ENCODE measurements around the gene EFCC1.
"Not testable (repeated sequence)": the region's sequence is repeated elsewhere in the genome, so short reads cannot be mapped to it uniquely, and the experiment has no call there.

The EFCC1 gene

GRCh38 chr3:129087138-129087702 is 86.1 kb downstream of the EFCC1 start:
- Histone ChIP-seq H3K9me3 (ENCODE audit: control insufficient read depth, insufficient read depth, low read length) (no peaks in the 10 kb centered on the region), H3K27ac (ENCODE audit: low read depth, low read length) (no peak overlapping the region), H3K9me2 (replicated peaks; ENCODE audit: control insufficient read depth, low read length) (no peaks in the 10 kb centered on the region), H3K79me2 (ENCODE audit: control insufficient read depth, low read length) (no peaks in the 10 kb centered on the region), H3F3A (ENCODE audit: control insufficient read depth, insufficient read depth) (no peaks in the 10 kb centered on the region), H3K4me2 (ENCODE audit: low read length) (no peak overlapping the region), H3K27me3 (ENCODE audit: control insufficient read depth, low read length) (no peaks in the 10 kb centered on the region), H3K36me3 (ENCODE audit: control insufficient read depth, low read length) (no peaks in the 10 kb centered on the region), H3K4me1 (ENCODE audit: control insufficient read depth, low read length) (no peaks in the 10 kb centered on the region), H3K4me3 (ENCODE audit: low read length) (no peak overlapping the region), H4K20me1 (ENCODE audit: control insufficient read depth, insufficient read depth, low read depth, low read length) (no peaks in the 10 kb centered on the region)
- TF ChIP-seq EZH2phosphoT487 (IDR thresholded peaks at IDR 0.05; ENCODE audit: borderline replicate concordance, low read length), result no peak
- TF ChIP-seq CTCF (IDR thresholded peaks at IDR 0.05; ENCODE audit: low read depth, low read length, poor library complexity, severe bottlenecking), result no peak

GRCh38 chr3:129087904-129088303 is 86.8 kb downstream of the EFCC1 start:
- not testable (repeated sequence) for H3K9me3 ChIP-seq (ENCODE audit: control insufficient read depth, insufficient read depth, low read length); H3K27ac ChIP-seq (ENCODE audit: low read depth, low read length)

GRCh38 chr3:129088312-129088711 is 87.2 kb downstream of the EFCC1 start:
- H3K4me2 ChIP-seq (ENCODE audit: low read length); H3F3A ChIP-seq (ENCODE audit: control insufficient read depth, insufficient read depth); H3K9me3 ChIP-seq (ENCODE audit: control insufficient read depth, insufficient read depth, low read length); H3K79me2 ChIP-seq (ENCODE audit: control insufficient read depth, low read length); H3K36me3 ChIP-seq (ENCODE audit: control insufficient read depth, low read length); H4K20me1 ChIP-seq (ENCODE audit: control insufficient read depth, insufficient read depth, low read depth, low read length); H3K27me3 ChIP-seq (ENCODE audit: control insufficient read depth, low read length); H3K4me3 ChIP-seq (ENCODE audit: low read length); H3K4me1 ChIP-seq (ENCODE audit: control insufficient read depth, low read length); H3K27ac ChIP-seq (ENCODE audit: low read depth, low read length); H3K9me2 ChIP-seq (replicated peaks; ENCODE audit: control insufficient read depth, low read length): not testable (repeated sequence)

More at GRCh38 chr3:129087904-129088303, 86.8 kb downstream of the EFCC1 start:
- not testable (repeated sequence) for H3F3A ChIP-seq (ENCODE audit: control insufficient read depth, insufficient read depth); H4K20me1 ChIP-seq (ENCODE audit: control insufficient read depth, insufficient read depth, low read depth, low read length); H3K9me2 ChIP-seq (replicated peaks; ENCODE audit: control insufficient read depth, low read length); H3K4me3 ChIP-seq (ENCODE audit: low read length); H3K36me3 ChIP-seq (ENCODE audit: control insufficient read depth, low read length); H3K79me2 ChIP-seq (ENCODE audit: control insufficient read depth, low read length); H3K27me3 ChIP-seq (ENCODE audit: control insufficient read depth, low read length); H3K4me2 ChIP-seq (ENCODE audit: low read length); H3K4me1 ChIP-seq (ENCODE audit: control insufficient read depth, low read length)
